HepG2 (cell line): ENCODE data around the gene FAM53C. TPM values are rescaled to one million over a fixed set of nuclear protein-coding genes. Genes with fewer than 3 reads are reported as not detected.

Experiments used
- ASH2L ChIP-seq: fragments of 300-600, 200-600 bp; sonication (generic); IDR thresholded peaks from 2 replicates; pipeline ENCODE4 v1.7.0; 2017; ENCODE audit warnings: low read depth, mild to moderate bottlenecking, moderate library complexity, mixed read lengths, low read length; ENCODE audit not compliant: insufficient read length
- CBX2 ChIP-seq, 2 experiments: fragments of 200-600 bp in 1 of 2; sonication (generic); formaldehyde crosslinking in 1 of 2; IDR thresholded peaks; 2 replicates each; pipeline versions ENCODE4 v1.7.0 to v1.8.1; 2018 to 2022; ENCODE audit warnings: low read depth in 2 of 2, low read length in 1 of 2, mild to moderate bottlenecking in 1 of 2, missing genetic modification reagents in 1 of 2
- CHD2 ChIP-seq: IDR thresholded peaks from 2 replicates; pipeline ENCODE4 v1.6.1; 2011; ENCODE audit warnings: low read depth, low read length, improper control_type of control experiment
- CHD4 ChIP-seq: fragments of 200-600 bp; sonication (generic); IDR thresholded peaks from 2 replicates; pipeline ENCODE4 v1.7.0; 2017; ENCODE audit warnings: mild to moderate bottlenecking, low read length, borderline replicate concordance
- EED ChIP-seq: sonication (generic); formaldehyde crosslinking; IDR thresholded peaks from 2 replicates; pipeline ENCODE4 v1.5.0; 2020; ENCODE audit warnings: mild to moderate bottlenecking, missing genetic modification reagents
- GPN1 ChIP-seq: sonication (generic); formaldehyde crosslinking; IDR thresholded peaks from 2 replicates; pipeline ENCODE4 v1.5.1; 2020; ENCODE audit warnings: missing genetic modification reagents, borderline replicate concordance
- HES4 ChIP-seq: sonication (generic); formaldehyde crosslinking; IDR thresholded peaks from 2 replicates; pipeline ENCODE4 v1.9.0; 2021; ENCODE audit warnings: mild to moderate bottlenecking, missing genetic modification reagents, borderline replicate concordance
- HOXA3 ChIP-seq: sonication (generic); formaldehyde crosslinking; IDR thresholded peaks from 2 replicates; pipeline ENCODE4 v1.5.0; 2020; ENCODE audit warnings: missing genetic modification reagents
- HOXD1 ChIP-seq: sonication (generic); formaldehyde crosslinking; IDR thresholded peaks from 2 replicates; pipeline ENCODE4 v1.5.0; 2020; ENCODE audit warnings: missing genetic modification reagents
- MEIS1 ChIP-seq: sonication (generic); formaldehyde crosslinking; IDR thresholded peaks from 2 replicates; pipeline ENCODE4 v1.9.0; 2021; ENCODE audit warnings: mild to moderate bottlenecking, missing genetic modification reagents, moderate library complexity, borderline replicate concordance
- POLR2AphosphoS2 ChIP-seq: IDR thresholded peaks from 2 replicates; pipeline ENCODE4 v1.6.1; 2011; ENCODE audit warnings: low read depth, low read length, improper control_type of control experiment
- RXRB ChIP-seq: IDR thresholded peaks from 2 replicates; pipeline ENCODE4 v1.6.1; 2016; ENCODE audit warnings: borderline replicate concordance, missing genetic modification reagents, missing compliant biosample characterization
- SETDB1 ChIP-seq: sonication (generic); formaldehyde crosslinking; IDR thresholded peaks from 2 replicates; pipeline ENCODE4 v1.5.1; 2020; ENCODE audit warnings: missing genetic modification reagents, mild to moderate bottlenecking, borderline replicate concordance
- SMARCC2 ChIP-seq: fragments of 450-650 bp; IDR thresholded peaks from 2 replicates; pipeline ENCODE4 v1.6.1; 2017; ENCODE audit warnings: antibody characterized with exemption, mild to moderate bottlenecking
- SP5 ChIP-seq: IDR thresholded peaks from 2 replicates; pipeline ENCODE4 v1.6.1; 2016; ENCODE audit warnings: low read depth, borderline replicate concordance
- TRIM24 ChIP-seq: sonication (generic); formaldehyde crosslinking; IDR thresholded peaks from 2 replicates; pipeline ENCODE4 v1.8.0; 2022; ENCODE audit warnings: mild to moderate bottlenecking, missing genetic modification reagents
- U2AF2 ChIP-seq: fragments of 200-400 bp; formaldehyde crosslinking; IDR thresholded peaks from 2 replicates; pipeline ENCODE4 v1.6.1; 2017; ENCODE audit warnings: low read depth, mild to moderate bottlenecking, low read length
- ZBTB21 ChIP-seq: sonication (generic); formaldehyde crosslinking; IDR thresholded peaks from 2 replicates; pipeline ENCODE4 v1.4.0; 2020; ENCODE audit warnings: missing genetic modification reagents
- ZBTB42 ChIP-seq: sonication (generic); formaldehyde crosslinking; IDR thresholded peaks from 2 replicates; pipeline ENCODE4 v1.5.0; 2020; ENCODE audit warnings: mild to moderate bottlenecking, missing genetic modification reagents
- ZFP90 ChIP-seq: sonication (generic); formaldehyde crosslinking; IDR thresholded peaks from 2 replicates; pipeline ENCODE4 v1.8.0; 2022; ENCODE audit warnings: missing genetic modification reagents, mild to moderate bottlenecking, inconsistent platforms, borderline replicate concordance
- ZNF615 ChIP-seq: sonication (generic); formaldehyde crosslinking; IDR thresholded peaks from 2 replicates; pipeline ENCODE4 v1.5.0; 2020; ENCODE audit warnings: mild to moderate bottlenecking, missing genetic modification reagents, borderline replicate concordance
- ZNF616 ChIP-seq: sonication (generic); formaldehyde crosslinking; IDR thresholded peaks from 2 replicates; pipeline ENCODE4 v1.5.0; 2020; ENCODE audit warnings: low read depth, mild to moderate bottlenecking, missing genetic modification reagents
- ZSCAN31 ChIP-seq: sonication (generic); formaldehyde crosslinking; IDR thresholded peaks from 2 replicates; pipeline ENCODE4 v1.5.0; 2020; ENCODE audit warnings: low read depth, mild to moderate bottlenecking, missing genetic modification reagents
- polyA plus RNA-seq, 8 experiments: library from polyadenylated mRNA; depleted of rRNA in 3 of 8; stranded (reverse) in 7 of 8; unstranded in 1 of 8; fragments of >200 nt; fragmentation: Illumina TruSeq in 4 of 8; extraction: Trizol in 4 of 8; gene quantifications; 2 replicates each; pipeline versions ENCODE4 v1.2.1 to v1.2.3, GENCODE V29; 2011 to 2016; ENCODE audit warnings: low read depth in 4 of 8, missing spikeins in 1 of 8, mixed read lengths in 1 of 8; ENCODE audit not compliant: insufficient read depth in 1 of 8
- total RNA-seq, 5 experiments: library from RNA; depleted of rRNA; stranded (reverse); fragments of >200 nt; fragmentation: Illumina TruSeq; extraction: Trizol; gene quantifications; 2 replicates each; pipeline ENCODE4 v1.2.3, GENCODE V29; 2016; ENCODE audit warnings: low read depth in 1 of 5
- TF ChIP-seq, protein P1 (sequence below): sonication (generic); formaldehyde crosslinking; conservative IDR thresholded peaks from 2 replicates; pipeline ENCODE4 v1.4.0; 2020; ENCODE audit warnings: missing genetic modification reagents
- TF ChIP-seq, protein P2 (sequence below): sonication (generic); formaldehyde crosslinking; IDR thresholded peaks from 2 replicates; pipeline ENCODE4 v1.4.0; 2020; ENCODE audit warnings: mild to moderate bottlenecking, missing genetic modification reagents
- TF ChIP-seq, protein P3 (sequence below): sonication (generic); formaldehyde crosslinking; IDR thresholded peaks from 2 replicates; pipeline ENCODE4 v1.4.0; 2020; ENCODE audit warnings: missing genetic modification reagents
- TF ChIP-seq, protein P4 (sequence below): sonication (generic); formaldehyde crosslinking; IDR thresholded peaks from 2 replicates; pipeline ENCODE4 v1.4.0; 2020; ENCODE audit warnings: mild to moderate bottlenecking, missing genetic modification reagents

FAM53C gene
- total and polyA plus RNA-seq, 2 of the 13 experiments (the other 11 are each of a cell fraction or from before 2014, with no cell fraction given), result 26.9 to 30.1 TPM

DNA sequence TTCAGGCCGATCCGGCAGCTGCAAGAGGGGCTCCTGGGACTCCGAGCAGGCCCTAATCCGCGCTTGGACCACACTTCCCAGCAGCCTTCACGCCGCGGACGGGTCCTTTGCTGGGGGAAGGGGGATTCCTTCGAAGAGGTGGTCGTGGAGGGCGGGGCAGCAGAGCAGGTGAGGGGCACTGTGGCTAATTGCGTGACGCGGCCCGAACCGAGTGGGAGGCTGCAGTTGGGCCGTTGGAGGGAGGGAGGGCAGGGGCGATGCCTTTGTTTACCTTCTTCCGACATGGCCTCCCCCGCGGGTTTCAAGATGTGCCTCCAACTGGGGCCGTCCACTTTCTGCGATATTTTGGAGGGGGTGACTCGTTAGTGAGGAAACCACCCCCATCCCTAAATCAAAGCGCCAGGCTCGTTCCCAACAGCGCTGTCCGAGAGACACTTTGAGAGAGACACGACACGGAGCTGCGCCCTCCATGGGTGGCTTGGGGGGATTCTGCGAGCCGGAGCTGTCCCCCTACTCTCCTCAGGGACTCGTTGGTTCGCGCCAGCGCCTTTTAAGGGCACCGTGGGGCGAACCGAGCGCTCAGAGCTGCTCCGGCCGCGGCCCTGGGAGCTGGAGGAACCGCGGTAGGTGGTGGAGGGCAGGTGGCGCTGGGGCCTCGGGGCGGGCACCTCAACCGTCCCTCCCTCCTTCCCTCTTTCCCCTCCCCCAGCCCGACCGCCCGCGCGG lies at the start of gene FAM53C (continued):
- TF ChIP-seq, protein P1, sequence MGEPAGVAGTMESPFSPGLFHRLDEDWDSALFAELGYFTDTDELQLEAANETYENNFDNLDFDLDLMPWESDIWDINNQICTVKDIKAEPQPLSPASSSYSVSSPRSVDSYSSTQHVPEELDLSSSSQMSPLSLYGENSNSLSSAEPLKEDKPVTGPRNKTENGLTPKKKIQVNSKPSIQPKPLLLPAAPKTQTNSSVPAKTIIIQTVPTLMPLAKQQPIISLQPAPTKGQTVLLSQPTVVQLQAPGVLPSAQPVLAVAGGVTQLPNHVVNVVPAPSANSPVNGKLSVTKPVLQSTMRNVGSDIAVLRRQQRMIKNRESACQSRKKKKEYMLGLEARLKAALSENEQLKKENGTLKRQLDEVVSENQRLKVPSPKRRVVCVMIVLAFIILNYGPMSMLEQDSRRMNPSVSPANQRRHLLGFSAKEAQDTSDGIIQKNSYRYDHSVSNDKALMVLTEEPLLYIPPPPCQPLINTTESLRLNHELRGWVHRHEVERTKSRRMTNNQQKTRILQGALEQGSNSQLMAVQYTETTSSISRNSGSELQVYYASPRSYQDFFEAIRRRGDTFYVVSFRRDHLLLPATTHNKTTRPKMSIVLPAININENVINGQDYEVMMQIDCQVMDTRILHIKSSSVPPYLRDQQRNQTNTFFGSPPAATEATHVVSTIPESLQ, result no peak; the same call in 1 of the 2 replicates
- TF ChIP-seq ZBTB21 (peak; percentile 87), TRIM24 (CRISPR knock-in tag) (no peak), CBX2 (IDR thresholded peaks at IDR 0.05; ENCODE audit: low read depth, low read length) (no peak), CBX2 (CRISPR knock-in tag; IDR thresholded peaks at IDR 0.05; ENCODE audit: low read depth) (no peak), ZNF615 (CRISPR knock-in tag) (0 out of 2 replicates have a peak, but pooled peaks have one; percentile 12), MEIS1 (CRISPR knock-in tag) (no peak; the same call in 1 of the 2 replicates), ZNF616 (CRISPR knock-in tag) (peak; percentile 85; the same call in 1 of the 2 replicates), POLR2AphosphoS2 (peak; percentile 88; the same call in 1 of the 2 replicates), U2AF2 (no peak), EED (CRISPR knock-in tag) (peak; percentile 74; the same call in 1 of the 2 replicates), HOXD1 (peak; percentile 80), ZSCAN31 (peak; percentile 89), SP5 (CRISPR knock-in tag) (peak; percentile 73; the same call in 1 of the 2 replicates), HOXA3 (peak; percentile 71), ASH2L (peak; percentile 89), RXRB (CRISPR knock-in tag) (peak; percentile 75), ZFP90 (peak; percentile 64; the same call in 1 of the 2 replicates), HES4 (CRISPR knock-in tag) (peak; percentile 67; the same call in 1 of the 2 replicates), SMARCC2 (no peak), GPN1 (CRISPR knock-in tag) (peak; percentile 91; the same call in 1 of the 2 replicates), CHD4 (no peak), ZBTB42 (CRISPR knock-in tag) (peak; percentile 33; the same call in 1 of the 2 replicates), CHD2 (peak; percentile 69), SETDB1 (CRISPR knock-in tag) (no peak)
- TF ChIP-seq, protein P2, sequence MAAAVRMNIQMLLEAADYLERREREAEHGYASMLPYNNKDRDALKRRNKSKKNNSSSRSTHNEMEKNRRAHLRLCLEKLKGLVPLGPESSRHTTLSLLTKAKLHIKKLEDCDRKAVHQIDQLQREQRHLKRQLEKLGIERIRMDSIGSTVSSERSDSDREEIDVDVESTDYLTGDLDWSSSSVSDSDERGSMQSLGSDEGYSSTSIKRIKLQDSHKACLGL (CRISPR knock-in tag), result peak; percentile 87
- TF ChIP-seq, protein P3, sequence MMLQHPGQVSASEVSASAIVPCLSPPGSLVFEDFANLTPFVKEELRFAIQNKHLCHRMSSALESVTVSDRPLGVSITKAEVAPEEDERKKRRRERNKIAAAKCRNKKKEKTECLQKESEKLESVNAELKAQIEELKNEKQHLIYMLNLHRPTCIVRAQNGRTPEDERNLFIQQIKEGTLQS, result peak; percentile 48; the same call in 1 of the 2 replicates
- TF ChIP-seq, protein P4, sequence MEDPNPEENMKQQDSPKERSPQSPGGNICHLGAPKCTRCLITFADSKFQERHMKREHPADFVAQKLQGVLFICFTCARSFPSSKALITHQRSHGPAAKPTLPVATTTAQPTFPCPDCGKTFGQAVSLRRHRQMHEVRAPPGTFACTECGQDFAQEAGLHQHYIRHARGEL (CRISPR knock-in tag), result peak; percentile 16; the same call in 1 of the 2 replicates
